Measurements from ENCODE around the gene RDH5.

RDH5 gene

GRCh38 chr12:55745361-55746173 is 25.4 kb downstream of the RDH5 start:
- TF ChIP-seq CTCF (IDR thresholded peaks at IDR 0.05; ENCODE audit: insufficient read depth, low read length, poor library complexity, severe bottlenecking), result no peak
- Histone ChIP-seq H3K36me3 (ENCODE audit: control insufficient read depth, insufficient read depth, low read length) (no peaks in the 10 kb centered on the region; the same call in 1 of the 2 replicates), H3K4me3 (replicated peaks; ENCODE audit: low read depth, low read length) (no peak overlapping the region), H3K27me3 (replicated peaks; ENCODE audit: control insufficient read depth, insufficient read depth, low read length) (no peaks in the 10 kb centered on the region)
- DNase-seq (ENCODE audit: extremely low read depth, insufficient read length), result no peak

- no peak overlapping the region for H3K4me3 ChIP-seq (replicated peaks; ENCODE audit: low read depth, low read length)
- no peaks in the 10 kb centered on the region for H3K27me3 ChIP-seq (replicated peaks; ENCODE audit: control insufficient read depth, insufficient read depth, low read length)
- TF ChIP-seq CTCF (IDR thresholded peaks at IDR 0.05; ENCODE audit: insufficient read depth, low read length, poor library complexity, severe bottlenecking), result no peak
- DNase-seq (ENCODE audit: extremely low read depth, insufficient read length), result no peak
- peaks cover 2% of the 10 kb centered on the region for H3K36me3 ChIP-seq (ENCODE audit: control insufficient read depth, insufficient read depth, low read length)
Measured at GRCh38 chr12:55746174-55746912, 26.1 kb downstream of the RDH5 start.

- DNase-seq (ENCODE audit: extremely low read depth, insufficient read length), result no peak
- H3K36me3 ChIP-seq (ENCODE audit: control insufficient read depth, insufficient read depth, low read length), result peaks cover 2% of the 10 kb centered on the region
- H3K4me3 ChIP-seq (replicated peaks; ENCODE audit: low read depth, low read length), result no peak overlapping the region
- H3K27me3 ChIP-seq (replicated peaks; ENCODE audit: control insufficient read depth, insufficient read depth, low read length), result no peaks in the 10 kb centered on the region
- TF ChIP-seq CTCF (IDR thresholded peaks at IDR 0.05; ENCODE audit: insufficient read depth, low read length, poor library complexity, severe bottlenecking), result no peak
Measured at GRCh38 chr12:55746913-55747231, 26.7 kb downstream of the RDH5 start.

GRCh38 chr12:55748230-55748993 is 28.2 kb downstream of the RDH5 start:
- TF ChIP-seq CTCF (IDR thresholded peaks at IDR 0.05; ENCODE audit: insufficient read depth, low read length, poor library complexity, severe bottlenecking), result no peak
- no peak for DNase-seq (ENCODE audit: extremely low read depth, insufficient read length)
- Histone ChIP-seq H3K36me3 (ENCODE audit: control insufficient read depth, insufficient read depth, low read length) (peaks cover 2% of the 10 kb centered on the region), H3K27me3 (replicated peaks; ENCODE audit: control insufficient read depth, insufficient read depth, low read length) (no peaks in the 10 kb centered on the region), H3K4me3 (replicated peaks; ENCODE audit: low read depth, low read length) (no peak overlapping the region)

GRCh38 chr12:55755246-55755645 is 35.1 kb downstream of the RDH5 start:
- no peaks in the 10 kb centered on the region for H3K27me3 ChIP-seq (replicated peaks; ENCODE audit: control insufficient read depth, insufficient read depth, low read length)
- peaks cover 15% of the 10 kb centered on the region for H3K36me3 ChIP-seq (ENCODE audit: control insufficient read depth, insufficient read depth, low read length)

More at GRCh38 chr12:55755246-55755645, 35.1 kb downstream of the RDH5 start:
- TF ChIP-seq CTCF (IDR thresholded peaks at IDR 0.05; ENCODE audit: insufficient read depth, low read length, poor library complexity, severe bottlenecking), result no peak
- no peak for DNase-seq (ENCODE audit: extremely low read depth, insufficient read length)
- H3K4me3 ChIP-seq (replicated peaks; ENCODE audit: low read depth, low read length), result no peak overlapping the region

Measured in GM06990 (cell line).